ENCODE results near the gene ZFHX3. TPM values are rescaled to one million over a fixed set of nuclear protein-coding genes. Genes with fewer than 3 reads are reported as not detected.

Gene ZFHX3
- total and polyA plus RNA-seq, 10 of the 15 experiments (the other 5 are each of a cell fraction or from before 2014, with no cell fraction given) = 0.68 to 8.6 (median 2.0) TPM

- no peak for TF ChIP-seq PKNOX1 (IDR thresholded peaks at IDR 0.05)
Measured at GRCh38 chr16:72961115-72961832, 86.7 kb downstream of the ZFHX3 start (continued).

GRCh38 chr16:72960101-72960500 is 87.8 kb downstream of the ZFHX3 start:
- SMC1A ChIA-PET (ENCODE audit: uncharacterized antibody, unreplicated experiment) = no interaction called here
- no peak for ATAC-seq
- Histone ChIP-seq H3K9me3 (replicated peaks; ENCODE audit: control insufficient read depth, insufficient read depth, low read length) (no peaks in the 10 kb centered on the region), H3K4me1 (ENCODE audit: control insufficient read depth, insufficient read depth, low read length) (peaks cover under 1% of the 10 kb centered on the region; the same call in 1 of the 2 replicates), H3K9ac (ENCODE audit: control insufficient read depth, insufficient read depth, low read length) (no peak overlapping the region), H3K4me2 (ENCODE audit: control insufficient read depth, insufficient read depth) (no peak overlapping the region), H3K36me3 (ENCODE audit: control insufficient read depth in 2 of 2, insufficient read depth in 2 of 2, low read length in 1 of 2) (peaks cover 1 to 5% of the 10 kb centered on the region in 2 experiments; a peak in 3 of 4 replicates), H3K27ac (ENCODE audit: control insufficient read depth, insufficient read depth) (no peak overlapping the region), H3K79me2 (ENCODE audit: control insufficient read depth, insufficient read depth, low read length) (no peaks in the 10 kb centered on the region), H2AFZ (ENCODE audit: control insufficient read depth, low read depth, low read length) (no peak overlapping the region), H4K20me1 (ENCODE audit: control insufficient read depth, insufficient read depth) (no peaks in the 10 kb centered on the region), H3K27me3 (replicated peaks in 1 of 2; ENCODE audit: control insufficient read depth in 2 of 2, insufficient read depth in 2 of 2, low read length in 1 of 2) (no peaks in the 10 kb centered on the region), H3K4me3 (no peak overlapping the region)
- in situ Hi-C loops (cut with MboI) = no loop called here
- WGBS (ENCODE audit: insufficient coverage, insufficient replicate concordance, low lambda C conversion rate, missing lambda C conversion rate) = 95% methylated on average over 19 of the region's 20 CpGs
- intact Hi-C loops (cut with micrococcal nuclease; ENCODE audit: unreplicated experiment) = no loop called here
- DNase-seq (ENCODE audit: low read depth, low spot score) = no peak
- RAD21 ChIA-PET (ENCODE audit: unreplicated experiment) = no interaction called here
- no TSS peak for BruUV-seq (replicated peaks)
- TF ChIP-seq MLLT1 (IDR thresholded peaks at IDR 0.05) (no peak), TCF3 (IDR thresholded peaks at IDR 0.05; ENCODE audit: borderline replicate concordance, insufficient read depth, low read depth, low read length) (no peak), TCF12 (IDR thresholded peaks at IDR 0.05; ENCODE audit: low read depth, low read length) (no peak), ZZZ3 (IDR thresholded peaks at IDR 0.05; ENCODE audit: control insufficient read depth, insufficient read length, low read depth) (no peak), SMC3 (IDR thresholded peaks at IDR 0.05; ENCODE audit: borderline replicate concordance, low read length) (no peak), WRNIP1 (IDR thresholded peaks at IDR 0.05; ENCODE audit: borderline replicate concordance, low read depth, low read length) (no peak), NFYB (IDR thresholded peaks at IDR 0.05; ENCODE audit: insufficient read depth, low read depth, low read length) (no peak), RAD51 (IDR thresholded peaks at IDR 0.05) (no peak), ZBTB33 (IDR thresholded peaks at IDR 0.05) (no peak), SUPT20H (IDR thresholded peaks at IDR 0.05; ENCODE audit: borderline replicate concordance, control insufficient read depth, low read depth, low read length) (no peak), SPI1 (IDR thresholded peaks at IDR 0.05; ENCODE audit: borderline replicate concordance, insufficient read depth, low read depth, low read length) (no peak), USF1 (IDR thresholded peaks at IDR 0.05; ENCODE audit: borderline replicate concordance, extremely low read length, insufficient read depth, low read depth, low read length) (no peak)
- CTCF ChIA-PET = no interaction called here
- POLR2A ChIA-PET = no interaction called here
- FAIRE-seq = no peak
